ENCODE results near the gene SLC6A19. TPM values are rescaled to one million over a fixed set of nuclear protein-coding genes. Genes with fewer than 3 reads are reported as not detected.

SLC6A19 gene
- total RNA-seq, 1 donor from 2014 or later: not detected

DNA sequence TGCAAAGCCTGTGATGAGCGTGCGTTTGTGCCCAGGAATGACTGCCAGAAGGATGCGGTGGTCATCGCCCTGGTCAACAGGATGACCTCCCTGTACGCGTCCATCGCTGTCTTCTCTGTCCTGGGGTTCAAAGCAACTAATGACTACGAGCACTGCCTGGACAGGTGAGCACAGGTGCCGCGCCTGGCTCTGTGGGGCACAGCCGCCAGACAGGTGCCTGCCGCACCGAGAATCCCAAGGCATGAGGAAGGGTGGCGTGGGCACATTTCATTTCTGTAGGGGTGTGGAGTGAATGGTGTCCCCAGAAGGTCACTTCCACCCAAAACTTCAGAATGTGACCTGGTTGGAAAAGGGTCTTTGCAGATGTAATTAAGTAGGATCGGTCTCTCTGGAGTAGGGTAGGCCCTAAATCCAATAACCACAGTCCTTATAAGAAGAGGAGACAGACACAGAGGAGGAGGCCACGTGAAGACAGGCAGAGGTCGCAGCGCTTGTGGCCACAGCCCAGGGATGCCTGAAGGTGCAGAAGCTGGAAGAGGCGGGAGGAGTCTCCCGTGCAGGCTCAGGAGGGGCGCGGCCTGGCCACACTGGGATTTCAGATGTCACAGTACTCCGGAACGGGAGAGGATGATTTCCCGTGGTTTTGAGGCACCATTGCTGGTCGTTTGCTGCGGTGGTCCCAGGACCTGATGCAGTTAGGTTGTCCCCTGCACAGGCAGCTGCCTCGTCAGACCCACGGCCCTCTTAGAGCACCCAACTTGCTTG, 39.3 kb downstream of the SLC6A19 start:
- Histone ChIP-seq H3K4me3 (no peak overlapping the region), H3K9ac (no peak overlapping the region), H3K36me3 (no peaks in the 10 kb centered on the region), H4K20me1 (ENCODE audit: low read depth) (peaks cover 9% of the 10 kb centered on the region), H2AFZ (replicated peaks) (no peak overlapping the region), H3K9me3 (ENCODE audit: low read depth) (no peaks in the 10 kb centered on the region), H3K4me2 (no peak overlapping the region), H3K4me1 (peaks cover 5% of the 10 kb centered on the region), H3K27ac (no peak overlapping the region), H3K27me3 (no peaks in the 10 kb centered on the region), H3F3A (ENCODE audit: low read depth) (no peaks in the 10 kb centered on the region), H3K79me2 (ENCODE audit: low read depth) (no peaks in the 10 kb centered on the region)
- H3K27me3 Mint-ChIP-seq (ENCODE audit: insufficient read depth, low read depth): peaks cover 6% of the 10 kb centered on the region
- H3K9me3 Mint-ChIP-seq: peaks cover 13% of the 10 kb centered on the region
- TF ChIP-seq EZH2phosphoT487 (IDR thresholded peaks at IDR 0.05) (no peak), EZH2 (IDR thresholded peaks at IDR 0.05) (no peak)
- TF ChIP-seq, protein P1, sequence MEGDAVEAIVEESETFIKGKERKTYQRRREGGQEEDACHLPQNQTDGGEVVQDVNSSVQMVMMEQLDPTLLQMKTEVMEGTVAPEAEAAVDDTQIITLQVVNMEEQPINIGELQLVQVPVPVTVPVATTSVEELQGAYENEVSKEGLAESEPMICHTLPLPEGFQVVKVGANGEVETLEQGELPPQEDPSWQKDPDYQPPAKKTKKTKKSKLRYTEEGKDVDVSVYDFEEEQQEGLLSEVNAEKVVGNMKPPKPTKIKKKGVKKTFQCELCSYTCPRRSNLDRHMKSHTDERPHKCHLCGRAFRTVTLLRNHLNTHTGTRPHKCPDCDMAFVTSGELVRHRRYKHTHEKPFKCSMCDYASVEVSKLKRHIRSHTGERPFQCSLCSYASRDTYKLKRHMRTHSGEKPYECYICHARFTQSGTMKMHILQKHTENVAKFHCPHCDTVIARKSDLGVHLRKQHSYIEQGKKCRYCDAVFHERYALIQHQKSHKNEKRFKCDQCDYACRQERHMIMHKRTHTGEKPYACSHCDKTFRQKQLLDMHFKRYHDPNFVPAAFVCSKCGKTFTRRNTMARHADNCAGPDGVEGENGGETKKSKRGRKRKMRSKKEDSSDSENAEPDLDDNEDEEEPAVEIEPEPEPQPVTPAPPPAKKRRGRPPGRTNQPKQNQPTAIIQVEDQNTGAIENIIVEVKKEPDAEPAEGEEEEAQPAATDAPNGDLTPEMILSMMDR (IDR thresholded peaks at IDR 0.05): no peak
- no peak overlapping the region for H3K4me3 Mint-ChIP-seq
- no peak overlapping the region for H3K27ac Mint-ChIP-seq
- H3K4me1 Mint-ChIP-seq: no peaks in the 10 kb centered on the region
- H3K36me3 Mint-ChIP-seq: no peaks in the 10 kb centered on the region
- no peak for DNase-seq (ENCODE audit: low spot score)

DNA sequence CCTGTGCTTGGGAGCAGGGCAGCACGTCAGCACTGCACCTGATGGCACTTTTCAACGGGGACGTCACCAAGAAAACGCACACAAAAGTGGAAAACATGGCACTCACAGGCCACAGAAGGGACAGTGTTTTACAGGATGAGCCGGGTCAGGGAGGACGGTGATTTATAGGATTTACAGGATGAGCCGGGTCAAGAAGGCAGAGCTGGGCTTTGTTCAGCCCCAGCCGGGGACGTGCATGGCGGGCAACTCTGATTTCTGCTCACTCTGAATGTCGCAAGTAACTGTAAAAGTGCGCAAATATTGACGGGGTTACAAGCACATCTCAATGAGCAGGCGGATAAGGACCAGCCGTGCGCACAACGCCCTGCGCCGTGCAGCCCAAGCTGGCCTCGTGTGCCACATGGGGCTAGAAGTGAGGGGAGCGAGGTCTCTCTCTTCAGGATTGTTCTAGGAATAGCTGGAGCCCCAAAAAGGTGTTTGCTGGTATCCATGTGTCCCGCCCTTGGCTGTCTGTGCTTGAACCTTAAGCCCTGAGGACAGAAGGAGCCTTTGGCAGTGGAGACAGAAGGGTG, 40.2 kb downstream of the SLC6A19 start:
- no peak overlapping the region for H3K27ac Mint-ChIP-seq
- Histone ChIP-seq H4K20me1 (ENCODE audit: low read depth) (peaks cover 18% of the 10 kb centered on the region), H3K4me1 (peaks cover 5% of the 10 kb centered on the region), H3K9ac (no peak overlapping the region), H3K27ac (no peak overlapping the region), H2AFZ (replicated peaks) (no peak overlapping the region), H3K79me2 (ENCODE audit: low read depth) (no peaks in the 10 kb centered on the region), H3F3A (ENCODE audit: low read depth) (no peaks in the 10 kb centered on the region), H3K27me3 (peaks cover 4% of the 10 kb centered on the region), H3K9me3 (ENCODE audit: low read depth) (no peaks in the 10 kb centered on the region), H3K36me3 (no peaks in the 10 kb centered on the region), H3K4me3 (no peak overlapping the region), H3K4me2 (no peak overlapping the region)
- H3K4me3 Mint-ChIP-seq: no peak overlapping the region
- no peak for TF ChIP-seq EZH2phosphoT487 (IDR thresholded peaks at IDR 0.05)
- TF ChIP-seq, protein P1 (IDR thresholded peaks at IDR 0.05): no peak
- TF ChIP-seq EZH2 (IDR thresholded peaks at IDR 0.05): no peak
- H3K9me3 Mint-ChIP-seq: peaks cover 4% of the 10 kb centered on the region
- no peaks in the 10 kb centered on the region for H3K36me3 Mint-ChIP-seq
- H3K4me1 Mint-ChIP-seq: no peaks in the 10 kb centered on the region
- H3K27me3 Mint-ChIP-seq (ENCODE audit: insufficient read depth, low read depth): peaks cover 4% of the 10 kb centered on the region
- no peak for DNase-seq (ENCODE audit: low spot score)

DNA sequence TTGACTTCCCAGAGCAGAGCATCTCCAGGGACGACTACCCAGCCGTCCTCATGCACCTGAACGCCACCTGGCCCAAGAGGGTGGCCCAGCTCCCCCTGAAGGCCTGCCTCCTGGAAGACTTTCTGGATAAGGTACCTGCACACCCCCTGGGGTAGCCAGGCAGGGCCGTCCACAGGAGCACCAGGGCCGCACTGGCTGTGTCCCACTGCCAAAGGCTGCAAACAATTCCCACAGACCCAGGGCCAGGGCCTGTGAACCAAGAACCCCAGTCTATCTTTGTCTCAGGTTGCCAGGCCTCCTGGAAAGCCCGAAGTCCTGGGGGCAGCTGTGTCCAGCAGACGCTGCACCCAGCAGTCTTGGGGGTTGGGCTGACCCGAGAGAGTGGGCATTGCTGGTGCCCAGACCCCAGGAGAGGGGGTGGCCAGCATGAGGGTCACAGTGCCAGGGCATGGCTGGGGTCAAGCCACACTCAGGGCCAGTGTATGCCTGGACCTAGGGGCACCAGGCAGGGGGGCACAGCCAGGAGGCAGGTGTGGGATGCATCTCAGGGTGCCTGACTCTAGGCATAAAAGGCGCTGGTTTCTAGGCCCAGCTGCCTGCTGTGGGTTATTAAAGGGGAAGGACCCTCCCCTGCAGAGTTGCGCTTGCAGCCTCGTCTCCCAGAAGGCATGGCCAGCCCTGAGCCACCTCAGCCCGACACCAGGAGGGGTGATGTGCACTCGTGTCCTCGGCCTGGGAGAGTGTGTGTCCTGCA, 41.5 kb downstream of the SLC6A19 start:
- no peak for TF ChIP-seq EZH2 (IDR thresholded peaks at IDR 0.05)
- H3K27me3 Mint-ChIP-seq (ENCODE audit: insufficient read depth, low read depth): peaks cover 4% of the 10 kb centered on the region
- peaks cover 2% of the 10 kb centered on the region for H3K4me1 Mint-ChIP-seq
- Histone ChIP-seq H3K9me3 (ENCODE audit: low read depth) (no peaks in the 10 kb centered on the region), H3F3A (ENCODE audit: low read depth) (no peaks in the 10 kb centered on the region), H3K27me3 (peaks cover 16% of the 10 kb centered on the region), H2AFZ (replicated peaks) (no peak overlapping the region), H3K4me3 (no peak overlapping the region), H3K4me2 (no peak overlapping the region), H4K20me1 (ENCODE audit: low read depth) (peaks cover 29% of the 10 kb centered on the region), H3K36me3 (no peaks in the 10 kb centered on the region), H3K9ac (no peak overlapping the region), H3K4me1 (peaks cover 5% of the 10 kb centered on the region), H3K79me2 (ENCODE audit: low read depth) (no peaks in the 10 kb centered on the region), H3K27ac (no peak overlapping the region)
- DNase-seq (ENCODE audit: low spot score): no peak
- no peaks in the 10 kb centered on the region for H3K9me3 Mint-ChIP-seq
- no peaks in the 10 kb centered on the region for H3K36me3 Mint-ChIP-seq
- no peak overlapping the region for H3K27ac Mint-ChIP-seq
- H3K4me3 Mint-ChIP-seq: no peak overlapping the region

Data from neural progenitor cell (in vitro differentiated cells).